NAMALWA (cell line): ENCODE results near the gene TBC1D9.

ENCODE experiments used
- DNase-seq: peaks from one replicate; pipeline ENCODE4 v3.0.0-alpha.2; 2015; ENCODE audit warnings: low spot score

The TBC1D9 gene

DNA sequence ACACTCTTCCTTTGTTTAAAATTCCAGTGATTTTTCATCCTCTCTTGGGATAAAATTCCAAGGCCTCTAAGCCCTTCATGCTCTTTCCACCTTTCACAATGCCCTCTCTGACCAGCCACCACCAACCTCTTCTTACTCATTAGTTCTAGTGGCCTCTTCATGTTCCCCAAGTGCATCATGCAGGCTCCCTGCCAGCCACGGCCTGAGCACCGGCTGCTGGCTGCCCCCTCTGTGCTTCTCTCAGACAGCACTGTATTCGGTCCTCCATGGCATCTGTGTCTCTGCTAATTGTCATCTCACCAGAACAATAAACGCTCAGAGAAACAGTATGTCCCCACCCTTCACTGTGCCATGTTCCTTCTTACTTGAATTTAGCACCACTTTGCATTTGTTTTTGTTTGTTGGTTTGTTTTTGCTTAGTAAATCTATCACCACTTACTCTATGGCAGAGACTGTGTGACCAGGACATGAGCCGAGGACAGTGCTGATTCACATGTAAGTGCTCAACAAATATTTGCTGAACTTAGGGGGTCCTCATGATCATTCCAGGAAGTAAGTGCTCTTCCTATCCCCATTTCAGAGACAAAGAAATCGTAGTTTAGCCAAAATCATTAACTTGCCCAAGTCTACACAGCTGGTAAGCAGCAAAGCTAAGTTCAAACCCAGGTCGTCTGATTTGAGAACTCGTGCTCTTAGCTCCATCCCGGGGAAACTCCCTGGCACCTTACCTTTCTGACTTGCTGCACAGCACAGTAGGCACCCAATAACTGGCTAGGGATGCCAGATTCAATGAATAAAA lies 110.4 kb downstream of the TBC1D9 start:
- no peak for DNase-seq

DNA sequence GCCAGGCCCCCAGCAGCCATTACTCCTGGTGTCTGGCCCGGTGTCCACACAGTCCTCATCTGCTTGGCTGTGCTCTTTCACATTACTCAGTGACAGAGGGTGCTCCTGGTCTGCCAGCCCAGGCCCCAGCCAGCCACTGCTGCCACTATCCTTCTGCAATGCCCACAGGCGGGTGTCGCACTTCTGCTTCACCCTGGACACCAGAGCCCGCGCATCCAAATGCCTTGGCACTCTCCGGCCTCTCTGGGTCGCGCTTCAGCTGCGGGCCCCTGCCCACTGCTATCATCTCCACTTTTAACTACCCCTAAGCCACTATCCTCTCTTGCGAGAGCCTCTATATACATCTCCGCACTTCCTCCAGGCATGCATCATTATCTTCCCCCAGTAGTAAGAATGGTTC lies 111.0 kb downstream of the TBC1D9 start:
- DNase-seq: no peak

DNA sequence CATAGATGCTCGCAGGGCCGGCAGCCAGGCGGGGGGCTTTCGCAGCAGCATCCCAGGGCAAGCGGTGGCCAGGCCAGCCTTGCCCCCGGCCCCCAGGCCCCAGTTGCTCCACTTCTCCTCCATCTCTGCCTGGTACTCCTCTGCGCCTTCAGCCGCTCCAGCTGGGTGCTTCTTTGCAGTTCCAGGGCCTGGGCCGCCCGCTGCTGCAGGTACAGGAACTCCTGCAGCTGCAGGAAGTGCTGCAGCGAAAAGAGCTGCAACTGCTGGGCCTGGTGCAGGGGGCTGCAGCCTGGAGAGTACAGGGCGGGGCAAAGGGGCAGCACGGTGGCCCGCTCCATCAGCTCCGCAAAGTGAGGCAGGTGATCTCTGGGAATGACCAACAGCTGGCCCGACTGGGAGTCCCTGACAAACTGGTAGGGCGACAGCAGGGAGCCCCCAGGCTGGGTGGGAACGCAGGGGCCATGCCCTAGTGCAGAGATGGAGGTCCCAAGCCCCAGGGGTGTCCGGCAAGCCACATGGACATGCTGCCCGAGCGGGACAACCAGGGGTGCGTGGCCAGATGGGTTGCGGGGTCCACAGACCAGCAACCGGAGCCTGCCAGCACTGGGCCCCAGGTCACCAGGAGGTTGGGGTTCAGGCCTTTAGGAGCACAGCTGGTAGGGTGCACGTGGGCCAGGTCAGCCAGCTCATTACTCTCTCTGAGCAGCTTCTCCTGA lies 111.6 kb downstream of the TBC1D9 start:
- DNase-seq: no peak

DNA sequence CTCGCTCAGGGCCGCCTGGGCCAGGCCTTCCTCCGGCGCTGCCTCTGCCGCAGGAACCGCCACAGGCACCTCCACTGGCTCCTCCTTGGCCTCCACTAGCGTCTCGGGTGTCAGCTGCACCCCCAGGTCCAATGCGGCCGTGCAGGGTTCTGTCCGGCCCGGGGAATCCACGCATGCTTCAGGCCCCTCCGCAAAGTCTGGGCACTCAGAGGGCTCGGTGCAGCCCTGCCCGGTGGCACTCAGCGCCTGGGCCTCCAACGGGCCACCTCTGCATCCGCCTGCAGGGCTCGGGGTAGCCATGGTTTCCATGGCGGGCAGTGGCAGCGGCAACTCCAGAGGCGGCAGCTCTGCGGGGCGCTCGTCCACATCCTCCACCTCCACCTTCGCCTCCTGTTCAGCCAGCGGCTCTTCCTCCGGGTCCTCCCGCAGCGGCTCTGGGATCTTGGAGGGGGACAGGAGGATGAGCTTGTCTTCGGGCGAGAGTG lies 112.6 kb downstream of the TBC1D9 start:
- no peak for DNase-seq

DNA sequence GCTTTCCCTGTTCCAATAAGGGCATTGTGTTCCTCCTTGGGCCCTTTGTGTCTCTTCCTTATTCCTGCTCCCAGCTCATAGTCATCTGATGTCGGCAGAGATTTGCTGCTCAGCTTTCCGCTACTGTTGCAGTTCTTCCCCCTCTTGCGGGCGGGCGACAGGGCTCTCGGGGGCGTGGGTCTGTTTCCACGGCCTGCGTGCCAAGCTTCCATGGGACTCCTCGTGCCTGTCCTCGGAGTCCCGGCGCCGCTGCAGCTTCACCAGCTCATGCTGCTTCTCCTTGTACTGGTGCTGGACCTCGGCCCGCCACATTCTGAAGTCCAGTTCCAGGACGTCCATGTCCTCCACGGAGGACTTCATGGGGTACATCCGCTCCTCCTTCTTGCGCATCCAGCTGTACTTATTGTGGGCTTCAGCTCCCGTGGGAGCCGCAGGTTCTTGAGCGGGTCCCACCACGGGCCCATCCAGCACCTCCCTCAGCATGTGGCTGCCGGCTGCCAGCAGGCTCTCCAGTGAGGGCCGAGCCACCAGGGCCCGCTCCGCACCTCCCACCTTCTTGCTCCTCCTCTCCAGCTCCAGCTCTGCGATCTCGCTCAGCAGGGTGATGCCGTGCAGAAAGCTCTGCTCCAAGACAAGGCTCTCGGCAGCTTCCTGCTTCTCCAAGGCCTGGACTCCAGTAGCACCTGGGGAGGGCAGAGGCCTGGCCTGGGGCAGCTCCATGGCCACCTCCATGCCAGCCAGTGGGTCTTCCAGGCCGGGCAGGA lies 113.3 kb downstream of the TBC1D9 start:
- no peak for DNase-seq

DNA sequence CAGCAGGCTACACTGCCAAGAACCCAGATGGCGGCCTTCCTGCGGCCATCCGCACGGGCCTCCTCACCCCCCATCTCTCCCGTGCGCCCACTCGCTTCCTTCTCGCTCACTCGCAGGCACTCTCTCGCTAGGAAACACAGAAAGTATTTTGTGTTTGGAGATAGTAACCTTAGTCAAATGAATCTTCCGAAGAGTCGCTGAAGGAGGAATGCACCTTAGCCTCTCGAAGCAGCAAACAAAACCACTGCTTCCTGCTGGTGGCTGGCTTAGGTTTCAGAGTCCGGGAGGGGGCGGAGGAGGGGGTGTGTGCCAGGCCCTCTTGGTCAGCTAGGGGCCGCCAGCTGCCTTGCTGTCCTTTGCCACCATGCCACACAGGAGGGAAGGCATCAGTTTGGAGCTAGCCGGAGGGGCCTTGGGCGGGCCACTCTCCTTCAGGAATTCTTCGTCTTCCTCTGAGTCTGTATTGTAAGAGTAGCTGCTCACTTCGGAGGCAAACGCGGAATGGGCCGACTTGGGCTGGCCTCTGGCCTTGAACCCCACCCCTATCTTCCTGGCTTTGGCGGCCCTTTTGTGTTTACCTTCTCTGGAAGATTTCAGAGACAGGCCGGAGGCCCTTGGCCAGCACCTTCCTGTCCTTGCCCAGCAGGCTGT lies 114.3 kb downstream of the TBC1D9 start:
- DNase-seq: no peak

DNA sequence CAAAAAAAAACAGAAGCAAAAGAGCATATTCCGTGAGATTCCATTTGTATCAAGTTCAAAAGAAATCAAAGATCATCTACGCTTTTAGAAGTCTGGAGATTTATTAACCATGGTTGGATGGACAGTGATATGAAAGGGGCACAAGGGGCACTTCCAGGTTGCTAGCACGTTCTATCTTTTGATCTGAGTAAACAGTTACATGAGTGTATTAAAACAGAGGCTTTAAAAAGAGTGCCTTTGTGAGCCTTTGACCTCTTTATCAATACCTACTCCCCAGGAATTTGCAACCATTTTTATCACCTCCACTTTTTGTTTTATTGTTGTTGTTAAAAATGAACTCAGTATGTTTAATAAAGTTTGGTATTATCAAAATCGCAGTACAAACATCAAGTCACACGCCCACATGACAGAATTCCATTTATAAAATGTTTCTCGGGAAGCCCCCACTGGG lies 115.1 kb downstream of the TBC1D9 start:
- DNase-seq: no peak

DNA sequence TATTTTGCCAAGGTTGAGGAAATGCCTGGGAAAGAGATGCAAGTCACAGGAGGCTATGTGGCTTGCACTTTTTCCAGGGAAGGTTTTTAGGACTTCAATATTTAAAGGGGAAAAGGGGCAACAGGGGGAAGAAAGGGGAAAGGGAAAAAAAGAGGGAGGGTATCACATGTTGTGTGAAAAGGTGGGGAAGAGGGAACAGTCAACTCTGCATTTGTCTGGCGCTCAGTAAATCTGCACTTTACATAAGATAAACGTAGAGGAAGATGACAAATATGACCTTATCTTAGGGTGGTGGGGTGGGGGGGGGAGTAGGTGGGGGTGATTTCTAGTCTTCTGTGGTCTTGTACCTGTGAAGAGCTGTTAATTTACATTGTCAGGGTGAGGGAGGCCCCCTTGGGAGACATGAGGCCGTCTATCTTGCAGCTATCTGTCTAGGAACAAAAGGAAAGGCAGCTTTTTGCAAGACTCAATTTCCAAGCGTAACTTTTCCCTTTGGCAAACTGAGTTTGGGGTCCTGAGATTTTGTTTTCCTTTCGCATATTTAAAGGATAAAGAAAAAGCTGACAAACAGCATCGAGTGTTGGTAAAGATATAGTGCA lies 115.9 kb downstream of the TBC1D9 start:
- no peak for DNase-seq

DNA sequence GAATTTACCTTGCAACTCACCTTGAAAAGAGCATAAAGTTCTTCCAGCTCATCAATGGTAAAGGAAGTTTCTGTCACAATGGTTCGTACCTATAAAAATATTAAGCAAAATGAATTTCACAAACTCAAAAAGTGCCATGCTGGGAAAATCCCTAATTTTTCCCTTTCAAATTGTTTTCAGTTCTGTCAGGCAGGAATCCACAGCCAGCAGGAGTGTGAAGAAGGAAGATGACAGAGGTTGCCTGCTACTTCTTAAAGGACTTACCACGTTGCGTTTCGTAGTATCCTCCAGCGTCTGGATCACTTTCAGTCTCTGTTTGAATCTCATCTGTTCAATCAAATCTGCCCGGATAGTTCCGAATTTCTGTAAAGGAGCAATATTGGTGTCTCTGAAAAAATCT lies 117.1 kb downstream of the TBC1D9 start:
- DNase-seq: no peak

DNA sequence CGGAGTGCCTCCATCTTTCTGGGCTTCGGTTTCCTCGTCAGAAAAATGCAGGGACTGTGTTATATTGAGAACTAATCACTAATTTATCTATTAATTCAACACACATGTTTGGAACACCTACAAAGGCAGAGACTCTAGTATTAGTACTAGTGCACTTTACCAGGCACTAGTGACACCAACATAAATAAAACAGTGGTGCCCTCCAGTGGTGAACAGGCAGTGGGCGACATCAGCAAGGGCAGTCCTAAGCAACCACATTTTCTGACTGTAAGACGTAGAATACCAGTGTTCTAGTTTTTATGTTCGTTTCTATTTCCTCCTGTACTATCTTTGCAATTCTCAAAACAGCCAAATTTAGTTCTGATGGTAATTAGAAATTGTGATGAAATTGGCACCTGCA lies 118.3 kb downstream of the TBC1D9 start:
- peak; percentile 75 for DNase-seq

DNA sequence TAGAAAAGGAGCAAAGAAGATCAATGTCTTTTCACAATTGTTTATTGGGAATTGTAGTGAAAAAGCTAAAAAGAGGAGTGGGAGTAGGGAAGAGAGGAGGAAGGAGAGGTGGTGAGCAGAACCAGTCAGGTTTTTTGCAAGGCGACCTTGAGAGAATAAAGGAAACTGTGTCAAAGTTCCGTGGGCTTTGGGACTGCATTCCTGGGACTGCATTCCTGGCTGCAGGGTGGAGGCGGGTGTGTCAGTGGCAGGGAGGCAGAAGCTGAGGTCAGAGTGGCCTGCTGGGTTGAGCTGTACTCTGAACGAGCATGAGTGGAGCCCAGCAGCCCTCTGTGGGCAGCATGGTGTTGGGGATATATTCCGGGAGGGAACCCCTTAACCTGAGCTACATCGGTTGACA lies 120.6 kb downstream of the TBC1D9 start:
- DNase-seq: no peak

DNA sequence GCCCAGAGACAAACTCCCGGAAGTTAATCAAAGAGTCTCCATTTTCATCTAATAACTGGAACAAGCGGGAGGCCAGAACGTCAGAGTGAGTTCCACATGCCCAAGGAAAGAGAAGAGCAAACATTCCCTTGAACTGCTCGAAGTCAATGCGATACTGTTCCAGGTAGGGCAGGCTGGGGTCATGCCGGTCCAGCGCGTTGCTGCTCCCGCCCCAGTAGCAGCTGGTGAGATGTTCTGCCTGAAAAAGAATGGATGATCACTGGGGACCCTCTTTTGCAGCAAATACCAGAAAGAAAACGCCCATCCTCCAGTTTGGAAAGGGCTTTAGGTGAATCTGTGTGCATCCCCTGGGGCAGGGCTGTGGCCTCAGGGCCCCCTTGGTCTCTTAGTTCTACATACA lies 122.2 kb downstream of the TBC1D9 start:
- no peak for DNase-seq

DNA sequence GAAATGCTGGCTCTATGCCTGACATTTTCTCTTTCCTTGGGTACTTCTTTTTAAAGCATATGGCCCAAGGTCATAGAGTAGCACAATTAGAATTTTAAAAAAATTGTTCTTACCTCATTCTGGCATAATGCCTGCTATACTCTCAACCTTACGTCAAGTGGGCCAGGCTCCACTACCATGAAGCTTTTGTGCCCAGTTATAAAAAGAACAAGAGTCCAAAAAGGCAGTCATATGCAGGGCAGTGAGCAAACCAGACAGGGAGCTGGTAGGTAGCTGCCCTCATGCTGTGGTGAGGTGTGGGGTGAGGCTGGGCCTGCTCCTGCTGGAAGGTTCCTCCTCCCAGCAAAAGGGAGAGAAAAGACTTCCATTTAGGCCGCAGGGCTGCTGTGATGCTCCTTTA lies 123.1 kb downstream of the TBC1D9 start:
- DNase-seq: no peak

DNA sequence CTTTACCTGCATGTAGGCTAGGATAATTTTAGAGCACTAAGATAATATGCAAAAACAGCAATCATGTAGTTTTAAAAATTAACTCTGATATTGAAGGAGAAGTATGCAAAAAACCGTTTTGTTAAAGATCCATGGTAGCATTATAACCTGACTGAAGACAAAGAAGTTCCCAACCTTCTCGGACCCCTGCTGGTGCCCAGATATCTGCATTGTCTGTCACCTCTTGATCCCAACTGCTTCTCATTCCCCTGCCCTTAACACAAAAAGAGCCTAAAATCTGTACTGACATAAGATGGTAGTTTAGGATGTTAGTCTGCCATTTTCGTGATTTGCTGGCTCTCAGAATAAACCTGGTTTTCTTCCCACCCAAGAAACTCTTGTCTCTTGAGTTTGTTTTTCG lies 125.9 kb downstream of the TBC1D9 start:
- DNase-seq: no peak

DNA sequence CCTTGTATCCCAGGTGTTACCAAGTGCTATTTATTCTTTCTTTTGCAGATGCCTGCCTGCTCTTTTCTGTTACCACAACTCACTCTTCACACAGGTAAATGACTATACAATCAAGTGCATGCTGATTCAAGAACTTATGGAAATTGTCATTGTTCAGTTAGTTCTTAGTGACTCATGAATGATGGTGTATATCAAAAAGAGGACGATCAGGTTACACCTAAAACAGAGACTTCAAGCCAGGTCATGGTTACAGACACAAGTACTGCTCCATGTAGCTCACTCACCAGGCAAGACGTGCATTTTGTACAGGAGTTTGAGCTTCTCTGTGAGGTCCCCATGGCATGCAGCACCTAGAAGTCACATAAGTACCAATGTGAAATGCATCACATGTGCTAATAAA lies 128.2 kb downstream of the TBC1D9 start:
- no peak for DNase-seq

DNA sequence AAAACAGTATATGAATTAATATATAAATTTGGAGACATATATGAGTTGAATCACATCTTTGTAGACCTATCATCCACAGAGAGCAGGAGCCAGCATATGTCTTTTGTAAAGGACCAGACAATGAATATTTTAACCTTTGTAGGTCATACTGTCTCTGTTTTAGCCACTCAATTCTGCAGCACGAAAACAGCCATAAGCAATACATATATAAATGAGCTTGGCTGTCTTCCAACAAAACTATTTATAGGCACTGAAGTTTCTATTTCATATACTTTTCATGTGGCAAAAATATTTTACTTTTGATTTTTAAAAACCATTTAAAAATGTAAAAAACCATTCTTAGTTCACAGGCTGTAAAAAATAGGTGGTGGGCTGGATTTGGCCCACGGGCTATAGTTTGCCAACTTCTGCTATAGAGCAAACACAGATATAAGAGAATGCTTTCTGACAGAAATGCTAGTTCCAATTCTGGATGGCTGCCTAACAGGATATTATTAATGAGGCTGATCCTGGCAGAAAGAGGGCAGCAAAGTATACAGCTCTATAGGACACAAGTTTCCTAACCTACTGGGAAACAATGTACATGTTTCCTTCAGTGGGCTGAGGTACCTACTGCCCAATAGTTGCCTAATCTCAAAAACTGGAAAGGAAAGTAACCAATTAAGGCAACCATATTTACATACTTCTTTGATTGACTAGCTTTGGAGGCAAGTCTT lies 129.4 kb downstream of the TBC1D9 start:
- no peak for DNase-seq

DNA sequence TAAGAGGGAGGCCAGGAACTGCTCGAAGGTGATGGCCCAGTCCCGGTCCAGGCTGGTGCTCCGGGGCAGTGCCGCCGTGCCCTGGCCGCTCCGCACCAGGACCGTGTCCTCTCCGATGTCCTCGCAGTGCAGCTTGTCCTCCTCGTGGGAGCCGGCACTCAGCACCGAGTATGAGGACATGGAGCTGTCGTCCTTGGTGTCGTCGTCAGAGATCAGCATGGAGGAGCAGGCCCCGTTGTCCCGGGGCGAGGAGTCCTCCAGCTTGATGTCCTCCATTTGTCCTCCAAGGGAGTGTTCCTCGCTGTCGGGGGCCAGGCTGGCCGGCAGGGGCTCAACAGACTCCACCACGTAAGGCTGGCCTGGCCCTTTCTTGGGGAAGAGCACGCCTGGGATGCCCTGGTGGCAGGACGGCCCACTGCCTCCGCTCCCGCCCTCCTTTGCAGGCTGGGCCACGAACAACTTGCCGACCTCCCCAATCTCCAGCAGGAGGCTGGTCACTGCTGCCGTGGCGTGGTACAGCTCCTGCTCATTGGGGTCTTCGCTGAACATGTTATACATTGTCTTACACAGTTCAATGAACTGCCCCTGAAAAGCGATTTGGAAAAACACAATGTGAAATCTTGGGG lies 133.7 kb downstream of the TBC1D9 start:
- no peak for DNase-seq

DNA sequence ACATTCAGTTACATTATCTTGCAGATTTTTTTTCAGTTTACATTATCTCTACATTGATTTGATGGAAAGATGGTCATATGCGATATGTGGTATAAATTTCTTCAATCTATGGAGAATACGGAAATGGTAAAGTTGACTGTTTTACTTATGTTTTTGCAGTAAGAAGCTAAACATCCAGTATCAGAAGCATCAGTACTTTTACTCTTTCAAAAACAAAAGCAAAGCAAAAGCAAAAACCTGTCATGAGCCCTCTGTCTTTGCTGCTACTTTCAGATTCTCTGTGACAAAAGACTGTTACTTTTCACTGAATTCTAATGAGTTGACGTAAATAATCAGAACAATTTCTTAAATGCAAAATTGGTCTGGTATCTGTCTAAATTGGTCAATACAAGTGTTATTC lies 135.0 kb downstream of the TBC1D9 start:
- peak; percentile 10 for DNase-seq

DNA sequence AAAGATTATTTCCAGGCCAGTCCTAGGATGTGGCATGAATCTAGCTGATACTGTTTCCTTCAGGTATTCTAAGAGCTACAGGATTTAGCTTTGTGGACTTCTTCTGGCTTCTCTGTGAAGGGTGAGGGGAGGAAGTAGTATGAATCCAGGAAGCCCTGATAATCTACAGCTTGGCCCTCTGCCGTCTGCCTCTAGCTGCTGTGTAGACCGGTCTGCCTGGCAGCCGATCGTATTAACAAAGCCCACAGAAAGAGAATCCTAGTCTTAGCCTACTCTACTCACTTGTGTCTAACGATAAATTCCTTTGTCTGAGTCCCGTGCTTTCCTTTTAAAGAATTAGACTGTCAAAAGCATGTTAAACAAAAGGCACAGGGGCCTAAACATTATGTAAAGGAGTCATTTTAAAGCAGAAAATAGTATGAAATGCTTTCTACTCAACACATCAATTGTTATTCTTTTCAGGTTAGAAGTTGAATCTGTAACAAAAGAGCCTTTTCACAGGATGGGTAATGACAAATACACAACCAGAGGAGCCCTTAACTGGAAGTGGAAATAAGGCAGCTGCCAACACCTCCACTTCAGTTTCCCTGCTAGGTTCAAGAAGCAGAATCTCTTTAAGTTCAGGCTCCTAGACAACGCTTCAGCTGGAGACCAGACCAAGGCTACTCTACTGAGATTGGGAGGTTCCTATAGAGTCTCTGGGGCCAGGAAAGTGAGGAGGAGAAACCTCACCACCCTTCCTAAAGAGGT lies 138.5 kb downstream of the TBC1D9 start:
- no peak for DNase-seq

DNA sequence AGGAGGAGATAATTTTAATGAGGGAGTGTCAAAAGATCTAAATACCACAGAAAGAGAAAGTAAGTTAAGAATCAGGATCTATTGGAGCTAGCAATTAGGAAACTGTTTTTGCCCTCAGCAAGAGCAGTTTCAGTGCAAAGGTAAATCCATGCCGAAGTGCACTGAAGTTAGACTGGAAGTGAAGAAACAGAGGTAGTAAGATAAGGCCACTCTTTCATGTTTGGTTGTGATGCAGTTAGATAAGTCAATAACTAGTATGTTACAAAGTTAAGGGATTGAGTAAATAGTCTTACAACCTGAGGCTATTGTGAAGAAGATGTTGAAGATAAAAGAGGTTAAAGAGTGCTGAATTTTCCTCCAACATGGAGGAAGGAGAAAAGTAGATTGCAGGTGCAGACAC lies 140.7 kb downstream of the TBC1D9 start:
- DNase-seq: no peak
